ENCODE measurements around the gene PLCD3.
A peak's percentile ranks its signal among the peaks of the same experiment; 100 is the strongest.
"Not testable (repeated sequence)": the region's sequence is repeated elsewhere in the genome, so short reads cannot be mapped to it uniquely, and the experiment has no call there.

PLCD3 gene

GRCh38 chr17:45135192-45135977 is 3.1 kb upstream of the PLCD3 start, which contains the start of gene ACBD4:
TSS of gene ACBD4 (plus strand) at chr17:45135687. CDS start at chr17:45136145, 458 bp downstream.
- peak; percentile 88 to 92 for DNase-seq (ENCODE audit: low read depth in 2 of 2)

GRCh38 chr17:45132572-45133463 is 503 bp upstream of the PLCD3 start:
- peak in 1 of 2 donors; percentile 53 for DNase-seq (ENCODE audit: low read depth in 2 of 2)

GRCh38 chr17:45131616-45132319 is 547 bp downstream of the PLCD3 start:
- peak in 1 of 2 donors; percentile 17 for DNase-seq (ENCODE audit: low read depth in 2 of 2)

- DNase-seq (ENCODE audit: low read depth in 2 of 2): no peak
Measured at GRCh38 chr17:45130681-45131615, 1.4 kb downstream of the PLCD3 start.

GRCh38 chr17:45129940-45130680 is 2.2 kb downstream of the PLCD3 start:
- DNase-seq (ENCODE audit: low read depth in 2 of 2): no peak

GRCh38 chr17:45129426-45129939 is 2.8 kb downstream of the PLCD3 start:
- DNase-seq (ENCODE audit: low read depth in 2 of 2): no peak

GRCh38 chr17:45128989-45129388 is 3.3 kb downstream of the PLCD3 start:
- DNase-seq (ENCODE audit: low read depth in 2 of 2): no peak

GRCh38 chr17:45128331-45128730 is 4.0 kb downstream of the PLCD3 start:
- DNase-seq (ENCODE audit: low read depth in 2 of 2): no peak

GRCh38 chr17:45127548-45128300 is 4.6 kb downstream of the PLCD3 start:
- no peak for DNase-seq (ENCODE audit: low read depth in 2 of 2)

- DNase-seq (ENCODE audit: low read depth in 2 of 2): no peak
Measured at GRCh38 chr17:45127207-45127547, 5.1 kb downstream of the PLCD3 start.

GRCh38 chr17:45125509-45125908 is 6.8 kb downstream of the PLCD3 start:
- no peak for DNase-seq (ENCODE audit: low read depth in 2 of 2)

GRCh38 chr17:45124797-45125122 is 7.6 kb downstream of the PLCD3 start:
- DNase-seq (ENCODE audit: low read depth in 2 of 2): not testable (repeated sequence)

- DNase-seq (ENCODE audit: low read depth in 2 of 2): peak in 1 of 2 donors; percentile 10
Measured at GRCh38 chr17:45123930-45124796, 8.2 kb downstream of the PLCD3 start.

GRCh38 chr17:45123076-45123770 is 9.1 kb downstream of the PLCD3 start:
- no peak for DNase-seq (ENCODE audit: low read depth in 2 of 2)

- no peak for DNase-seq (ENCODE audit: low read depth in 2 of 2)
Measured at GRCh38 chr17:45121055-45121454, 11.3 kb downstream of the PLCD3 start.

GRCh38 chr17:45120558-45120957 is 11.8 kb downstream of the PLCD3 start:
- DNase-seq (ENCODE audit: low read depth in 2 of 2): no peak

- no peak for DNase-seq (ENCODE audit: low read depth in 2 of 2)
Measured at GRCh38 chr17:45119964-45120363, 12.4 kb downstream of the PLCD3 start.

- DNase-seq (ENCODE audit: low read depth in 2 of 2): no peak
Measured at GRCh38 chr17:45118691-45119090, 13.6 kb downstream of the PLCD3 start.

Data from stimulated activated CD8-positive, alpha-beta memory T cell treated with anti-CD3 and anti-CD28 coated beads, Interleukin-15, amount 100 ng/mL, for 4 hours (primary cell).